IPS-NIHi7 (cell line): Measurements from ENCODE around the gene RHBDL1.
A peak's percentile ranks its signal among the peaks of the same experiment; 100 is the strongest.

Experiments used
- DNase-seq: peaks from one replicate; pipeline ENCODE4 v3.0.0; 2012; ENCODE audit warnings: mixed read lengths; ENCODE audit errors: extremely low spot score

The RHBDL1 gene

GRCh38 chr16:674968-675883 is at the start of gene RHBDL1:
Gene RHBDL1 (plus strand): TSS chr16:675671. CDS start chr16:675791, 120 bp downstream.
- DNase-seq: peak; percentile 69

- DNase-seq: no peak
Measured at GRCh38 chr16:625977-626765, 49.3 kb upstream of the RHBDL1 start.

- no peak for DNase-seq
Measured at GRCh38 chr16:626787-627453, 48.6 kb upstream of the RHBDL1 start.

GRCh38 chr16:627454-628239 is 47.8 kb upstream of the RHBDL1 start:
- no peak for DNase-seq

- DNase-seq: no peak
Measured at GRCh38 chr16:628321-629061, 47.0 kb upstream of the RHBDL1 start.

GRCh38 chr16:629185-629832 is 46.2 kb upstream of the RHBDL1 start:
- no peak for DNase-seq

- peak; percentile 69 for DNase-seq
Measured at GRCh38 chr16:629833-630248, 45.6 kb upstream of the RHBDL1 start.

- DNase-seq: no peak
Measured at GRCh38 chr16:630249-630814, 45.1 kb upstream of the RHBDL1 start.

GRCh38 chr16:630815-631405 is 44.6 kb upstream of the RHBDL1 start, which contains the start of gene WFIKKN1:
Gene WFIKKN1 (plus strand): TSS chr16:630985. CDS start chr16:631254, 269 bp downstream.
- peak; percentile 86 for DNase-seq

- no peak for DNase-seq
Measured at GRCh38 chr16:631808-632358, 43.6 kb upstream of the RHBDL1 start.

GRCh38 chr16:632486-633335 is 42.8 kb upstream of the RHBDL1 start:
- DNase-seq: no peak

GRCh38 chr16:633336-634050 is 42.0 kb upstream of the RHBDL1 start:
- DNase-seq: no peak

GRCh38 chr16:634051-634670 is 41.3 kb upstream of the RHBDL1 start:
- DNase-seq: no peak

GRCh38 chr16:634996-635395 is 40.5 kb upstream of the RHBDL1 start:
- no peak for DNase-seq

- DNase-seq: no peak
Measured at GRCh38 chr16:635573-636205, 39.8 kb upstream of the RHBDL1 start.
